ENCODE measurements around the gene COL28A1.

COL28A1 gene

DNA sequence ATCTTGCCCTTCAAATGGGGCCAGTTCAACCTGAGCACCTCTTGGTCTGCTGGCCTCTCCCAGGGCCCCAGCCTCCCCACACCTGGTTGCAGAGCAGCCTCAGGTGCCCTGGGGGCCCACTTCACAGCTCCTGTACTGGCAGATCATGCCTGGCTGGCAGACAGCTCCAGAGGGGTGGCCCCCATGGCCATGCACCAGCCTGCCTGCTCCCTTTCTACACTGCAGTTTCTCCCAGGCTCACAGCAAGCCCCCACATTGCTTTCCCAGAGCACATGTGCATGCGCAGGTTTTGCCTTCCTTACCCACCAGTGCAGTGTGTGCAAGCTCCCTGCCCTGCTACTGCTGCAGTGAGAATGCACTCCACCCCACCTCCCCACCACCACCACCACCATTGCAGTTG lies 21.2 kb upstream of the COL28A1 start:
- no peaks in the 10 kb centered on the region for H3K79me2 ChIP-seq
- H3K9ac ChIP-seq: no peak overlapping the region
- no peaks in the 10 kb centered on the region for H3K36me3 ChIP-seq (ENCODE audit: control insufficient read depth, insufficient read depth, low read length)
- H3K9me3 ChIP-seq (ENCODE audit: control insufficient read depth, low read length): no peaks in the 10 kb centered on the region
- TF ChIP-seq, protein P1, sequence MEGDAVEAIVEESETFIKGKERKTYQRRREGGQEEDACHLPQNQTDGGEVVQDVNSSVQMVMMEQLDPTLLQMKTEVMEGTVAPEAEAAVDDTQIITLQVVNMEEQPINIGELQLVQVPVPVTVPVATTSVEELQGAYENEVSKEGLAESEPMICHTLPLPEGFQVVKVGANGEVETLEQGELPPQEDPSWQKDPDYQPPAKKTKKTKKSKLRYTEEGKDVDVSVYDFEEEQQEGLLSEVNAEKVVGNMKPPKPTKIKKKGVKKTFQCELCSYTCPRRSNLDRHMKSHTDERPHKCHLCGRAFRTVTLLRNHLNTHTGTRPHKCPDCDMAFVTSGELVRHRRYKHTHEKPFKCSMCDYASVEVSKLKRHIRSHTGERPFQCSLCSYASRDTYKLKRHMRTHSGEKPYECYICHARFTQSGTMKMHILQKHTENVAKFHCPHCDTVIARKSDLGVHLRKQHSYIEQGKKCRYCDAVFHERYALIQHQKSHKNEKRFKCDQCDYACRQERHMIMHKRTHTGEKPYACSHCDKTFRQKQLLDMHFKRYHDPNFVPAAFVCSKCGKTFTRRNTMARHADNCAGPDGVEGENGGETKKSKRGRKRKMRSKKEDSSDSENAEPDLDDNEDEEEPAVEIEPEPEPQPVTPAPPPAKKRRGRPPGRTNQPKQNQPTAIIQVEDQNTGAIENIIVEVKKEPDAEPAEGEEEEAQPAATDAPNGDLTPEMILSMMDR (IDR thresholded peaks at IDR 0.05): no peak
- H3K4me1 ChIP-seq: peaks cover under 1% of the 10 kb centered on the region
- no peak overlapping the region for H3K27ac ChIP-seq
- H3K4me2 ChIP-seq (ENCODE audit: low read length): no peak overlapping the region
- H2AFZ ChIP-seq: no peak overlapping the region
- no peak overlapping the region for H3K4me3 ChIP-seq (ENCODE audit: low read depth, low read length)
- H3K27me3 ChIP-seq (ENCODE audit: control insufficient read depth, insufficient read depth, low read length): no peaks in the 10 kb centered on the region

DNA sequence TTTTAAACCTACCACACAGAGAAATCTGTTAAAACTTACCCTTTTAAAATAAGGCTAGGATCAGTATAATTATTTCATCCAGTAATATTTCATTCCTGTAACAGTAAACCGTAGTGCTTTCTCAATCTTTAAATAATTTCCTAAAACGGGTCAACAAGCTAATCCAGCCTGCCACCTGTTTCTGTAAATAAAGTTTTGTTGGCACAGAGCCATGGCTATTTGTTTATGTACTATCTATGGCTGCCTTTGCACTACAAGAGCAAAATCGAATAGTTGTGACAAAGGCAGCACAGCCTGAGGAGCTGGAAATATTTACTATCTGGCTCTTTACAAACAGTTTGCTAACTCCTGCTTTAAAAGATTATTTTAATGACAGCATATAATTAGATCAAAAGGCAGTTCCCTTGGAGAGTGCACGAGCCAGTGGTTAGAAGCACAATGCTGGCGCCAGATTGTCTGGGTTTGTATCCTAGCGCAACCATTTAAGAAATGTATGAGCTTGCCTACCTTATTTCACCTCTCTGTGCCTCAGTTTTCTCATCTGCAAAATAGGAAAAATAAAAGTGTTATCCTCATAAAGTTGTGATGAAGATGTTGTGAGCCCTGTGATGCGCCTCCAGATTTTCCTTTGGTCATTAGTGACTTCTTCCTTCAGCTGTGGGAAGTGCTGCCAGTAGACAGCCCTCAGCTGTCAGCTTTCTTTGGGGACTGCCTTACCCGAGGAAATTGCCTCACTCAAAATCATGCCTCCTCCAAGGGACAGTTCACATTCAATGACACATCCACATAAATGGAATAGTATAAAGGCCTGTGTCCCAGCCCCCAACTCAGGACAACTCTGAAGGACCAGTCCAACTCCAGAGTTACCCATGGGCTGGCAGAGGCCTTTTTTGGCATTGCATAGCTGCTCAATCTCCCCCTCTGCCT lies 19.2 kb upstream of the COL28A1 start:
- no peaks in the 10 kb centered on the region for H3K9me3 ChIP-seq (ENCODE audit: control insufficient read depth, low read length)
- H3K27me3 ChIP-seq (ENCODE audit: control insufficient read depth, insufficient read depth, low read length): no peaks in the 10 kb centered on the region
- H3K27ac ChIP-seq: no peak overlapping the region
- no peak overlapping the region for H3K4me3 ChIP-seq (ENCODE audit: low read depth, low read length)
- no peak overlapping the region for H3K9ac ChIP-seq
- H3K79me2 ChIP-seq: no peaks in the 10 kb centered on the region
- H3K36me3 ChIP-seq (ENCODE audit: control insufficient read depth, insufficient read depth, low read length): no peaks in the 10 kb centered on the region
- H3K4me2 ChIP-seq (ENCODE audit: low read length): no peak overlapping the region
- H2AFZ ChIP-seq: no peak overlapping the region
- TF ChIP-seq, protein P1 (IDR thresholded peaks at IDR 0.05): no peak
- H3K4me1 ChIP-seq: peaks cover 3% of the 10 kb centered on the region

DNA sequence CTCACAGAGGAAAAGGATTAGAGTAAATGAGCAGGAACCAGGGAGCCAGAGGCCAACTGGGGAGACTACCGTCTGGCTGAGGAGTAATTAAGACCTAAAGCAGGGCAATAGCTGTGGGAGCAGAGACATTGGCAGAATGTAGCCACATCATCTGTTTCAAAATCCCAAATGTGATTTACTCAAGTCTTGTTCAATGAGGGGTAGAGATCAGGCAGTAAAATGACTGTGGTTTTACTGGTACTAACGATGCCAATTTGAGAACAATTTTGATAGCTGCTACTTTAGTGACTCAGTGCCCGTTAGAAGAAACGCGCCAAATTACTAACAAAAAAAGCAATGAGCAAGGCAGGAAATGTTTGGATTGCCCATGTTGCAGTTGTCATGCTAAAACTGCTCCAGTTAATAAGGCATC lies 18.4 kb upstream of the COL28A1 start:
- no peaks in the 10 kb centered on the region for H3K36me3 ChIP-seq (ENCODE audit: control insufficient read depth, insufficient read depth, low read length)
- TF ChIP-seq, protein P1 (IDR thresholded peaks at IDR 0.05): no peak
- no peak overlapping the region for H3K9ac ChIP-seq
- no peaks in the 10 kb centered on the region for H3K27me3 ChIP-seq (ENCODE audit: control insufficient read depth, insufficient read depth, low read length)
- H3K27ac ChIP-seq: no peak overlapping the region
- H3K79me2 ChIP-seq: no peaks in the 10 kb centered on the region
- H2AFZ ChIP-seq: no peak overlapping the region
- no peak overlapping the region for H3K4me2 ChIP-seq (ENCODE audit: low read length)
- no peaks in the 10 kb centered on the region for H3K9me3 ChIP-seq (ENCODE audit: control insufficient read depth, low read length)
- peaks cover 3% of the 10 kb centered on the region for H3K4me1 ChIP-seq
- no peak overlapping the region for H3K4me3 ChIP-seq (ENCODE audit: low read depth, low read length)

DNA sequence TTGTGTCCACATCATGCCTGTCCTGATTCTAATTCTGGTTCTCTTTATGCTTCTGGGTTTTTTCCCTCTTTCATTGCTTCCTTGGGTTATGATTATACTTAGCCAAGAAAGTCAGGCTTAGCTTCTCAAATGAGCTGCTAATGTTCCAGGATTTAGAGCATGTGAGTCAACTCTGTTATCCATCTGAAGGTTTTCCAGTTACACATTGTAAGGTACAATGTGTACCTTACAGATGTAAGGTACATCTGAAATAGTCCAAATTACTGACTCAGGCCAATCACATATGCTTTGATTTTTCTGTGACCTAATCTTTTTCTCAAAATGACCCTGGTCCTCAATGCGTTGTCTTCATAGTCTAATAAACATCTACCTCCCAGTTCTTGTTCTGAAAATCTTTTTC lies 17.7 kb upstream of the COL28A1 start:
- Histone ChIP-seq H3K4me3 (ENCODE audit: low read depth, low read length) (no peak overlapping the region), H3K36me3 (ENCODE audit: control insufficient read depth, insufficient read depth, low read length) (no peaks in the 10 kb centered on the region), H3K9ac (no peak overlapping the region), H3K27ac (no peak overlapping the region), H3K27me3 (ENCODE audit: control insufficient read depth, insufficient read depth, low read length) (no peaks in the 10 kb centered on the region), H3K79me2 (no peaks in the 10 kb centered on the region), H2AFZ (no peak overlapping the region), H3K9me3 (ENCODE audit: control insufficient read depth, low read length) (no peaks in the 10 kb centered on the region), H3K4me2 (ENCODE audit: low read length) (no peak overlapping the region), H3K4me1 (peaks cover 3% of the 10 kb centered on the region)
- TF ChIP-seq, protein P1 (IDR thresholded peaks at IDR 0.05): no peak

DNA sequence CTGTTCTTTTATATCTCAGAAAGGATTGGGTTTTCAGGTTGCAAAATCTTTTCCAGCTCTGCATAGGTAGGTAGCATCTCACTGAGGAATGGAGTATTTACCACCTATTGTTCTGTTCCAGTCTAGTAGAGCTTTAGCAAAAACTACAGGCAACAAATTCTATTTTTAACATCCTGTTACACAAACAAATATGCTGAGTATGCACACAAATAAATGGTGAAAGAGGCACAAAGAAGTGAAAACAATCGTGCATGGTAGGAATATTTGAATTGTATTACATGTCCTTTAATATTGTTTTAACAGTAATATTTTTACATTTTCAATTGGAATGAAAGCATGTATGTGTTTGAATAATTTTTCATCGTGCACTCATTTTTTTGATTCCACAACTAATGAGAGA lies 16.5 kb upstream of the COL28A1 start:
- Histone ChIP-seq H3K27ac (no peak overlapping the region), H3K36me3 (ENCODE audit: control insufficient read depth, insufficient read depth, low read length) (no peaks in the 10 kb centered on the region), H3K4me3 (ENCODE audit: low read depth, low read length) (no peak overlapping the region), H3K9ac (no peak overlapping the region), H3K4me1 (peaks cover 3% of the 10 kb centered on the region), H3K27me3 (ENCODE audit: control insufficient read depth, insufficient read depth, low read length) (no peaks in the 10 kb centered on the region), H3K79me2 (no peaks in the 10 kb centered on the region), H2AFZ (no peak overlapping the region), H3K9me3 (ENCODE audit: control insufficient read depth, low read length) (no peaks in the 10 kb centered on the region), H3K4me2 (ENCODE audit: low read length) (peak overlapping the region; percentile 20)
- TF ChIP-seq, protein P1 (IDR thresholded peaks at IDR 0.05): no peak
